Stimulated activated CD4-positive, alpha-beta T cell treated with anti-CD3 and anti-CD28 coated beads, Interleukin-15, amount 100 ng/mL, for 48 hours (primary cell): ENCODE measurements around the gene TMEM240.
A peak's percentile ranks its signal among the peaks of the same experiment; 100 is the strongest.

Experiments used
- DNase-seq, 2 donors: peaks; one replicate each; pipeline ENCODE4 v3.0.0-alpha.2; 2020; ENCODE audit warnings: low read depth in 2 of 2

Gene TMEM240

GRCh38 chr1:1540090-1540817, at the start of gene TMEM240:
Gene TMEM240, minus strand, starts transcription at chr1:1540624. Its CDS starts 278 bp downstream, at chr1:1540346.
- DNase-seq, result peak; percentile 40 to 50

GRCh38 chr1:1583347-1584010, 43.1 kb upstream of the TMEM240 start:
- no peak for DNase-seq

- no peak for DNase-seq
Observed at GRCh38 chr1:1582585-1583346, 42.3 kb upstream of the TMEM240 start.

GRCh38 chr1:1578371-1578940, 38.0 kb upstream of the TMEM240 start:
- no peak for DNase-seq

- DNase-seq, result no peak
Observed at GRCh38 chr1:1577367-1578011, 37.1 kb upstream of the TMEM240 start.

GRCh38 chr1:1574721-1575537, 34.5 kb upstream of the TMEM240 start, which contains the start of gene SSU72:
Gene SSU72, minus strand, starts transcription at chr1:1574863. Its CDS starts 306 bp downstream, at chr1:1574557.
- peak; percentile 90 for DNase-seq

GRCh38 chr1:1573843-1574720, 33.7 kb upstream of the TMEM240 start:
- DNase-seq, result peak; percentile 38 to 62

- no peak for DNase-seq
Observed at GRCh38 chr1:1569341-1569740, 28.9 kb upstream of the TMEM240 start.

- DNase-seq, result no peak
Observed at GRCh38 chr1:1567891-1568291, 27.5 kb upstream of the TMEM240 start.

- no peak for DNase-seq
Observed at GRCh38 chr1:1567152-1567875, 26.9 kb upstream of the TMEM240 start.

GRCh38 chr1:1565340-1565739, 24.9 kb upstream of the TMEM240 start:
- DNase-seq, result no peak

GRCh38 chr1:1564268-1564667, 23.8 kb upstream of the TMEM240 start:
- no peak for DNase-seq

- DNase-seq, result no peak
Observed at GRCh38 chr1:1563688-1564087, 23.3 kb upstream of the TMEM240 start.

GRCh38 chr1:1562556-1563195, 22.3 kb upstream of the TMEM240 start:
- DNase-seq, result no peak

- no peak for DNase-seq
Observed at GRCh38 chr1:1561801-1562470, 21.5 kb upstream of the TMEM240 start.

GRCh38 chr1:1560178-1560577, 19.8 kb upstream of the TMEM240 start:
- no peak for DNase-seq

- DNase-seq, result no peak
Observed at GRCh38 chr1:1559066-1559465, 18.6 kb upstream of the TMEM240 start.

- DNase-seq, result no peak
Observed at GRCh38 chr1:1558591-1558990, 18.2 kb upstream of the TMEM240 start.
